Left lobe of liver (tissue), 2 donors: ENCODE data around the gene RSPO3. TPM values are rescaled to one million over a fixed set of nuclear protein-coding genes. Genes with fewer than 3 reads are reported as not detected.

Experiments used
- ATAC-seq: fragments of 200-7000 bp; cut with Tn5 transposase; one replicate; pipeline ENCODE4 v1.9.1; 2020; ENCODE audit warnings: mild to moderate bottlenecking, moderate library complexity
- DNase-seq: peaks from one replicate; pipeline ENCODE4 v3.0.0-alpha.2; 2020; ENCODE audit warnings: low spot score
- total RNA-seq: library from RNA; stranded (reverse); gene quantifications from one replicate; pipeline ENCODE4 v1.2.1, GENCODE V29; 2021
- donor health status: DM: no; HTN: no; CAD: no; lungs with moderate emphysema.
- donor health status: DM: no; HTN: yes; CAD: no.

Gene RSPO3
- total RNA-seq, 1 donor from 2014 or later = 1.6 TPM

GRCh38 chr6:127110712-127111111 lies 7.8 kb upstream of the RSPO3 start:
- ATAC-seq (no peak), DNase-seq (no peak)

- ATAC-seq (no peak), DNase-seq (no peak)
Observed at GRCh38 chr6:127111526-127111925, 6.9 kb upstream of the RSPO3 start.

- no peak for DNase-seq
- ATAC-seq = no peak
Observed at GRCh38 chr6:127114214-127114760, 4.2 kb upstream of the RSPO3 start.

- DNase-seq (no peak), ATAC-seq (no peak)
Observed at GRCh38 chr6:127115084-127115655, 3.3 kb upstream of the RSPO3 start.

GRCh38 chr6:127115746-127116145 lies 2.7 kb upstream of the RSPO3 start:
- DNase-seq (no peak), ATAC-seq (no peak)

GRCh38 chr6:127117979-127118297 lies 533 bp upstream of the RSPO3 start:
- ATAC-seq = no peak
- DNase-seq = no peak

- ATAC-seq = peak; percentile 30
Observed at GRCh38 chr6:127119102-127120022, 891 bp downstream of the RSPO3 start.

GRCh38 chr6:127120023-127120786 lies 1.7 kb downstream of the RSPO3 start:
- DNase-seq (no peak), ATAC-seq (no peak)

More at GRCh38 chr6:127119102-127120022, 891 bp downstream of the RSPO3 start:
- no peak for DNase-seq

GRCh38 chr6:127120787-127121636 lies 2.5 kb downstream of the RSPO3 start:
- ATAC-seq = peak; percentile 71
- peak; percentile 51 for DNase-seq

- DNase-seq (no peak), ATAC-seq (no peak)
Observed at GRCh38 chr6:127121637-127121960, 3.1 kb downstream of the RSPO3 start.

- ATAC-seq (no peak), DNase-seq (no peak)
Observed at GRCh38 chr6:127124172-127124571, 5.7 kb downstream of the RSPO3 start.

- DNase-seq (no peak), ATAC-seq (no peak)
Observed at GRCh38 chr6:127124680-127125079, 6.2 kb downstream of the RSPO3 start.

GRCh38 chr6:127128066-127128465 lies 9.6 kb downstream of the RSPO3 start:
- DNase-seq = no peak
- ATAC-seq = no peak

- DNase-seq (no peak), ATAC-seq (no peak)
Observed at GRCh38 chr6:127129251-127129650, 10.8 kb downstream of the RSPO3 start.

- no peak for ATAC-seq
- DNase-seq = no peak
Observed at GRCh38 chr6:127131275-127131674, 12.8 kb downstream of the RSPO3 start.

- ATAC-seq = no peak
- no peak for DNase-seq
Observed at GRCh38 chr6:127131772-127132376, 13.4 kb downstream of the RSPO3 start.

GRCh38 chr6:127134136-127134535 lies 15.7 kb downstream of the RSPO3 start:
- ATAC-seq (no peak), DNase-seq (no peak)

GRCh38 chr6:127136786-127137185 lies 18.3 kb downstream of the RSPO3 start:
- DNase-seq (no peak), ATAC-seq (no peak)

- DNase-seq (no peak), ATAC-seq (peak; percentile 25)
Observed at GRCh38 chr6:127146932-127147331, 28.5 kb downstream of the RSPO3 start.

GRCh38 chr6:127147534-127147933 lies 29.1 kb downstream of the RSPO3 start:
- no peak for DNase-seq
- no peak for ATAC-seq
